ENCODE measurements around the gene TCF25. TPM values are rescaled to one million over a fixed set of nuclear protein-coding genes. Genes with fewer than 3 reads are reported as not detected.
A peak's percentile ranks its signal among the peaks of the same experiment; 100 is the strongest.
"Not testable (repeated sequence)": the region's sequence is repeated elsewhere in the genome, so short reads cannot be mapped to it uniquely, and the experiment has no call there.

The TCF25 gene
- total RNA-seq, 1 experiment from 2014 or later, result 76.6 TPM

DNA sequence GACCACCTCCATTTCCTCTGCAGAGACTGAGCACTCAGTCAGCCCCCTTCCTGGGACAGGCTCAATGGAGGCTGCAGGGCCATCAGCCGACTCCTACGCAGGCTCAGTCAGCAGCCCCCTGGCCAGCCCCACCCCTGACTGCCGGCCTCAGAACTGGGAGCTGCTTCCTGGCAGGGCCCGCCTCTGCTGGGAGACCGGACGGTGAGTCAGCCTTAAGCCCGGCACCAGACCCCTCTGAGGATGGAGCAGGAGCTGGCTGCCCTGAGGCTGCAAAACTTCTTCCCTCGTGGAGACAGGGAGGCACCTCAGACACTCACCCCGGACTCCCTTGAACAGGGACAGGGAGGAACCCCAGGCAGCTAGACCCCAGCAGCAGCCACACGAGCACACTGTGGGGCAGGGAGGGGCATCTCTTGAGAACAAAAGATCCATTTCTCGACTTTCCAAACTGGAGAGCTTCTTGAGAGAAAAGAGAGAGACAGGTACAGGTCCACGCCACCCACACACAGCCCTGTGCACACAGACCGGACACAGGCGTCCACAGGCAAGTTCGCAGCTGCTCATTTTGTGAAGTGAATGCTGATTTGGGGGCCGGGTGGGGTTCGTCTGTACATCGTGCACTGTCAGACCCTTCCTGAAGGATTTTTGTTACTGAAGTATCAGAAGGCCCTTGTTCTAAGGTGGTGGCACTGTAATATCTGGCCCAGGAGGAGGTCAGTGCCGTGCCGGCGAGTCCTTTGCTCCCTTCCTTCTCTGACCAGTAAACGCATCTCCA lies 48.5 kb downstream of the TCF25 start:
- DNase-seq (ENCODE audit: low read depth, low spot score), result peak; percentile 93
- in situ Hi-C loops (cut with HindIII; ENCODE audit: low pct_unique_long_range_greater_than_20kb, low sequenced_read_pairs), result no loop called here

DNA sequence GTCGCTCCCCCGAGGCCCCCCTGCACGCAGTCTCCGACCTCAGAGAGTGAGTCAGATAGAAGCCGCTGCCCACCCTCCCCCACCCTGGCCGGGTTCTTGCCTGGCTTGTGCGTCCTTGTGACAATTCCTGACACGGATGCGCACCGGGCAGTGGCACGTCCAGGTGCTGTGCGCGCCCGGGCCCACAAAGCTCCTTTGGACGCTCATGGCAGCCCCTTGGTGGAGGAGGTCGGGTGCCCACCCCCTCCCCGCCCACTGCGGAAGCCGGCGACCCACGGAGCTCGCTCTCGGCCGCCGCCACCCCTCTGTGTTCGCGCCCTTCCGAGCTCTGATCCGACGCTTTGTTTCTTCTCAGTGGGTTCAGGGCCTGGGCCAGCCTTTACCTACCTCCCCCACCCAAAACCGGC lies 49.1 kb downstream of the TCF25 start:
- in situ Hi-C loops (cut with HindIII; ENCODE audit: low pct_unique_long_range_greater_than_20kb, low sequenced_read_pairs), result no loop called here
- DNase-seq (ENCODE audit: low read depth, low spot score), result peak; percentile 81

DNA sequence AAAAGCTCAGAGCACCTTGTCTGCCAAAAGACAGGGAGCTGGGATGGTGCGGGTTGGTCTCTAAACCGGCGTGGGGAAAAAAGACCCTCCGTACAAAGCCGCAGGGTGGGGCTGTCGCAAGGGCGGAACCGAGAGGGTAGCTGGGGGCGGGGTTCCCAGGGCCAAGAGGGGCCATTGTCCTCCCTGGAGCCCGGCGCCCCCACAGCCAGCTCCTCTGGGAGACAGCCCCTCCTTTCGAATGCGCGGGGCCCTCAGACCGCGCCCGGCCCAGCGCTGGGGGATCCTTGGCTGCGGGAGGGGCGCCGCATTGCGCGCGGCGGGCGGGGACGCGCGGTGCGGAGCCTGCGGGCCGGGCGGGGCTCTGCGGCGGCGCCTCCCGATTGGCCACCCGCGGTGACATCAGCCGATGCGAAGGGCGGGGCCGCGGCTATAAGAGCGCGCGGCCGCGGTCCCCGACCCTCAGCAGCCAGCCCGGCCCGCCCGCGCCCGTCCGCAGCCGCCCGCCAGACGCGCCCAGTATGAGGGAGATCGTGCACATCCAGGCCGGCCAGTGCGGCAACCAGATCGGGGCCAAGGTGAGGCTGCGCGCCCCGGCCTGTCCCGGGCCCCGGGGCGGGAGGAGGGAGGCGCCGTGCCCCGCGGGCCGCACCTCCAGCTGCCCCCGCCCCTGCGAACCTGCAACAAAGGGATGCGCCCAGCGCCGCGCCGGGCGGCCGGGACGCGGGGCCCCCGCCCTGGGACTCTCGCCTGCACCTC lies 49.7 kb downstream of the TCF25 start, which contains the start of gene TUBB3:
Gene TUBB3, plus strand, starts transcription at position 459 of the 756 bp plus-strand sequence. Its CDS starts 60 bp downstream, at position 519.
- in situ Hi-C loops (cut with HindIII; ENCODE audit: low pct_unique_long_range_greater_than_20kb, low sequenced_read_pairs), result no loop called here
- DNase-seq (ENCODE audit: low read depth, low spot score), result peak; percentile 74

- DNase-seq (ENCODE audit: low read depth, low spot score), result no peak
- in situ Hi-C loops (cut with HindIII; ENCODE audit: low pct_unique_long_range_greater_than_20kb, low sequenced_read_pairs), result no loop called here
Measured at GRCh38 chr16:89923640-89924296, 50.4 kb downstream of the TCF25 start.

DNA sequence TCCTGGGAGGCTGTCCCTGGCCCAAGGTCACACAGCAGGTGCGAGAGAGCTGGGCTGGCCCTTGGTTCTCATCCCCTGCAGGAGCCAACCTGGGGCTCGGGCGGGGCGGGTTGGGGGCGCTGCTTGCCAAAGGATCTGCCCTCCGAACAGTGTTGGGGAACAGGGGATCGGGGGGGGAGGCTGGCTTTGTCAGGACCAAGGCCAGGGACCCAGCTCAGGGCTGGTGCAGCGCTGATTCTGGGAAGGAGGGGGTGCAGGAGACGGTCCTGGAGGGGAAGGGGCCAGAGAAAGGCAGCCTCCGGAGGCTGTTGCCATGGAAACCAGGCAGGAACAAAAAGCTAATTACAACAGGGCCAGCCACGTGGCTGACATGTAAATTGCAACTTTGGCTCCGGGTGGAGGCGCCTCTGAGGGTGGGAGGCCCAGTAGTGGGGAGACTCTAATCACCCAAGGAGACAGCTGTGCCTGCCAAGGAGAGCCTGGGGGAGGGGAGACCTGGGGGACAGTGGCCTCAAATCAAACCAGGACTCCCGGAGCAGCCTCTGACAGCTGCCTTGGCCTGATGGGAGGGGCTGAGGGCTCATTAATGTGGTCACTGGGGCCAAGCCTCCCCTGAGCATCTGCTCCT lies 51.0 kb downstream of the TCF25 start:
- in situ Hi-C loops (cut with HindIII; ENCODE audit: low pct_unique_long_range_greater_than_20kb, low sequenced_read_pairs), result no loop called here
- DNase-seq (ENCODE audit: low read depth, low spot score), result peak; percentile 31

DNA sequence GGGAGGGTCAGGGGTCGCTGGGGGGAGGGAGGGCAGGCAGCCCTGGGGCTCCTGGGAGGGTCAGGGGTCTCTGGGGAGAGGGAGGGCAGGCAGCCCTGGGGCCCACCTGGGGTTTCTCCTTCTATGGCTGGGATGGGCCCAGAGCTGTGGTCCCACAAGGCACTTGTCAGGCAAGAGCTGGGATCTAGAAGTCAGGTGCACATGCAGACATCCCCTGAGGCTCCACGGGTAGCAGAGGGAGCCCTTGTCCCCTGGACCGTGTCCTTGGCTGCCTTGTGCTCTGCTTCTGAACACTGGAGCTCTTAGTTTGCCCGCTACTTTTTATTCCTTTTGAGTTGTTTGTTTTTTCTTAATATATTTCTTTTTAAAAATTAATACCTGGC lies 51.5 kb downstream of the TCF25 start:
- DNase-seq (ENCODE audit: low read depth, low spot score), result no peak
- in situ Hi-C loops (cut with HindIII; ENCODE audit: low pct_unique_long_range_greater_than_20kb, low sequenced_read_pairs), result no loop called here

DNA sequence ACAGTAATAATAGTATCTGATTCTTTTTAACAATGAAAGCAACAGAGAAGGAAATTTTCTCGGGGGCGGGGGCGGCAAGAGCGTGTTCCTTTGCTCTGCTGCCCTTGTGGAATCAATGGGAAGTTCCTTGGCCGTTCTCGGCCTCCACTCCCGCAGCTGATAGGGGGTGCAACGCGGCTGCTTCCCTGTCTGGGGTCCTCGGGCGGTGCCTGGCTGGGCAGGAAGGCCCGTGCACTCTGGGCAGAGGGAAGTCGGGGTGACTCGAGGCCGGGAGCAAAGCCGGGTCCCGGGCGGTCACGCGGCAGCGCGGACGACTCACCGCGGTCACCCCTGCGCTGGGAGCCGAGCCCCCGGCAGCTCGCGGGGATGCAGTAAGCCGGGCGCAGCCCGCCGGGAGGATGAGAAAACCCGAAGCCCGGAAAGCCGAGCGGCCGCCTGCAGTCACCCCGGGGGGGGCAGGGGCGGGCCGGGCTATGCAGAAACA lies 52.2 kb downstream of the TCF25 start:
- in situ Hi-C loops (cut with HindIII; ENCODE audit: low pct_unique_long_range_greater_than_20kb, low sequenced_read_pairs), result no loop called here
- DNase-seq (ENCODE audit: low read depth, low spot score), result no peak

- in situ Hi-C loops (cut with HindIII; ENCODE audit: low pct_unique_long_range_greater_than_20kb, low sequenced_read_pairs), result no loop called here
- no peak for DNase-seq (ENCODE audit: low read depth, low spot score)
Measured at GRCh38 chr16:89931305-89931896, 58.0 kb downstream of the TCF25 start.

DNA sequence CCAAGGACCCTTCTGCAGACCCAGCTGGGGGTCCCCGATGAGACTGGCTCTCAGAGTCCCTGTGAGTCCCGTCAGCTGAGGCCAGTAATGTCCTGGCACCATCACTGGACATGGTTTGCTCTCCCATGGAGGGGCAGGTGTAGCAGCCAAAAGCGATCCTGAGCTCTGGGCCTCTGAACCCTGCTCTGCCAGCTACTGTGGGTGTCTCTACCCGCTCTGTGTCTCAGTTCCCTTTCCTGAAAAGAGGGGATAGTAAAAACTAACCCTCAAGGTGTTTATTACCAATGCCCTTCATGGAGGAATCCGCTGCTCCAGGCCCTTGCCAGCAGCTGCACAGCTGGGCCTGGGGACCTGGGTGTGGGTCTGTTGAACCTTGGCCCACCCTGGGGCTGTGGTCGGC lies 58.6 kb downstream of the TCF25 start:
- no peak for DNase-seq (ENCODE audit: low read depth, low spot score)
- in situ Hi-C loops (cut with HindIII; ENCODE audit: low pct_unique_long_range_greater_than_20kb, low sequenced_read_pairs), result no loop called here

DNA sequence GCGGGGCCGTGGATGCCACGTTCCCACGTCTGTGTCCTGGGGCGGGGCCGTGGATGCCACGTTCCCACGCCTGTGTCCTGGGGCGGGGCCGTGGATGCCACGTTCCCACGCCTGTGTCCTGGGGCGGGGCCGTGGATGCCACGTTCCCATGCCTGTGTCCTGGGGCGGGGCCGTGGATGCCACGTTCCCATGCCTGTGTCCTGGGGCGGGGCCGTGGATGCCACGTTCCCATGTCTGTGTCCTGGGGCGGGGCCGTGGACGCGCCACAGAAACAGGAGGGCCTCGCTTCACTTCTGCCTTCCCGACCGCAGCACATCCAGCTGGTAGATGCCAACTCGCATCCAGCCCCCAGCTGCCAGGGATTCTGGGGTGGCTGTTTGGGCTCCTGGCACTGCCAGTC lies 60.6 kb downstream of the TCF25 start:
- in situ Hi-C loops (cut with HindIII; ENCODE audit: low pct_unique_long_range_greater_than_20kb, low sequenced_read_pairs); DNase-seq (ENCODE audit: low read depth, low spot score): not testable (repeated sequence)

GRCh38 chr16:89934611-89935553 lies 61.5 kb downstream of the TCF25 start:
- in situ Hi-C loops (cut with HindIII; ENCODE audit: low pct_unique_long_range_greater_than_20kb, low sequenced_read_pairs), result no loop called here

DNA sequence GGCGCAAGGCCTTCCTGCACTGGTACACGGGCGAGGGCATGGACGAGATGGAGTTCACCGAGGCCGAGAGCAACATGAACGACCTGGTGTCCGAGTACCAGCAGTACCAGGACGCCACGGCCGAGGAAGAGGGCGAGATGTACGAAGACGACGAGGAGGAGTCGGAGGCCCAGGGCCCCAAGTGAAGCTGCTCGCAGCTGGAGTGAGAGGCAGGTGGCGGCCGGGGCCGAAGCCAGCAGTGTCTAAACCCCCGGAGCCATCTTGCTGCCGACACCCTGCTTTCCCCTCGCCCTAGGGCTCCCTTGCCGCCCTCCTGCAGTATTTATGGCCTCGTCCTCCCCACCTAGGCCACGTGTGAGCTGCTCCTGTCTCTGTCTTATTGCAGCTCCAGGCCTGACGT lies 62.2 kb downstream of the TCF25 start:
- DNase-seq (ENCODE audit: low read depth, low spot score); in situ Hi-C loops (cut with HindIII; ENCODE audit: low pct_unique_long_range_greater_than_20kb, low sequenced_read_pairs): not testable (repeated sequence)

More at GRCh38 chr16:89934611-89935553, 61.5 kb downstream of the TCF25 start:
- no peak for DNase-seq (ENCODE audit: low read depth, low spot score)

GRCh38 chr16:89936034-89936433 lies 62.6 kb downstream of the TCF25 start:
- in situ Hi-C loops (cut with HindIII; ENCODE audit: low pct_unique_long_range_greater_than_20kb, low sequenced_read_pairs), result no loop called here
- DNase-seq (ENCODE audit: low read depth, low spot score), result no peak

GRCh38 chr16:89936508-89936907 lies 63.1 kb downstream of the TCF25 start:
- in situ Hi-C loops (cut with HindIII; ENCODE audit: low pct_unique_long_range_greater_than_20kb, low sequenced_read_pairs), result no loop called here
- DNase-seq (ENCODE audit: low read depth, low spot score), result no peak

GRCh38 chr16:89936981-89937380 lies 63.6 kb downstream of the TCF25 start:
- DNase-seq (ENCODE audit: low read depth, low spot score), result no peak
- in situ Hi-C loops (cut with HindIII; ENCODE audit: low pct_unique_long_range_greater_than_20kb, low sequenced_read_pairs), result no loop called here

DNA sequence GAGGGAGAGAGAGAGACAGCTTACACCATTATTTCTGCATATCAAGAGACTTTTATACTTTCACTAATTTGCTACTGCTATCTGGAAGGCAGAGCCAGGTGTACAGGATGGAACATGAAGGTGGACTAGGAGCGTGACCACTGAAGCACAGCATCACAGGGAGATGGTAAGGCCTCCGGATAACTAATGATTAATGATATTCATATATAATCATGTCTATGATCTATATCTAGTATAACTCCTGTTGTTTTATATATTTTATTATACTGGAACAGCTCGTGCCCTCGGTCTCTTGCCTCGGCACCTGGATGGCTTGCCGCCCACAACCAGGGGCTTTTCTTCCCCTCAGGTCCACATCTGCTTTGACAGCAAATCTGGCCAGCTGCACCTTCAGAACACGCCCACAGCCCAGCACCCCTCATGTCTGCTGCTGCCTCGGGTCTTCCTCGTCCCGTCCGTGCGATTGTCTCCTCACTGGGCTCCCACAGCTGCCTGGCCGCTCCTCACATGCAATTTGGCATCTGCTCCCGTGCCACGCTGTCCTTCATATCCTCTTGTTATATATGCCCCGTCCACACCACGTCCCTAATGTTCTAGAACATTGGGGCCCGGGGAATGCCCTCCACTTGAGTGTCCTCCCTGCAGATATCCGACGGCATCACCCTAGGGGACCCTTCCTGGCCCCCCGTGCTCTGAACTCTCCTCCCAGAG lies 64.9 kb downstream of the TCF25 start:
- DNase-seq (ENCODE audit: low read depth, low spot score), result no peak
- in situ Hi-C loops (cut with HindIII; ENCODE audit: low pct_unique_long_range_greater_than_20kb, low sequenced_read_pairs), result no loop called here

Measured in SK-MEL-5 (cell line).